OCI-M1 (cell line): ENCODE results near the gene PPFIBP1.

Experiments
- DNase-seq: peaks from one replicate; lab custom pipeline; 2025; lab: John Stamatoyannopoulos, UW

The PPFIBP1 gene

GRCh38 chr12:27667540-27667939, 143.5 kb downstream of the PPFIBP1 start:
- DNase-seq, result no peak

DNA sequence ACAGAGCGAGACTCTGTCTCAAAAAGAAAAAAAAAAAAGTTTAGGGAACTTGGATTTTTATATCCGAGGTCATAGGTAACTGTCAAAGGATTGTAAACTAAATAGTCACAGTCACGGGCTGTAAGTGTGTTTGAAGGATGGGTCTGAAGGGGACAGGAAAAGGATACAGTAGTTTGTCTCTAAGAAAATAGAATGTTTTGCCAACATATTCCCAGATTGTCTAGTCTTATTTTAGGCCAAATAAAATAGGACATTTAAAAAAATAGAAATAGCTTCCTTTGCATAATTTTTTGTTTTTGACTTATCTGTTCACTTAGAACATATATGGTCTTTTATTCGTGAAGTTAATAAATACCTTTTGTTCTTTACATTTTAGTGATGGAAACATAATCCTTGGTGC, 148.0 kb downstream of the PPFIBP1 start:
- DNase-seq, result no peak

- DNase-seq, result no peak
Observed at GRCh38 chr12:27672643-27673042, 148.6 kb downstream of the PPFIBP1 start.

DNA sequence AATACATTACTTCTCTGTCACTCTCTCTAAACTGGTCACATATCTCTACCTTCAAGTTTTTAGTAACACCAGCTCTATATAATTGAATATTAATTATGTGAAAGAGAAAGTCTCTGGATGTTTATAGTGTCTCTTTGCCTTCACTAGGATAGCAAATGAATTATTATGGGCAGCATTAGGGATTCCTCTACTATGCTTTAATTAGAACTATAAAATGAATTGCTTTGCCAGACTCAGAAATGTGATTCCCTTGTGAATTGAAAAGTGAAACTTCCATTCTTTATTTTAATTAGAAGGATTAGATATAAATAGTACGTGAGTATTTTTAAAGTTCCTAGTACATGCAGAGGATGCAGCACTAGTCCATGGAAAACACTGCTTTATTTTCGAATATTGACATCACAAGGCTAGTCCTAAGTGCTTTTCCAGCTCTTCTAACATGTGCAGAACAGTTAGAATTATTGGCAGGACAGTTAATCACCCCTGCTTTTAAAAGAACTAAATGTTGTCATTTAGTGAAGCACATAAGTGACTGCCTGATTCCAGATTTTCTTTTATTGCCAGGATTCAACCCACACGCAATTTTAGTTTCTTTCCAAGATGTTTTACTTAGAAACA, 149.2 kb downstream of the PPFIBP1 start:
- no peak for DNase-seq

- no peak for DNase-seq
Observed at GRCh38 chr12:27674989-27675388, 151.0 kb downstream of the PPFIBP1 start.

DNA sequence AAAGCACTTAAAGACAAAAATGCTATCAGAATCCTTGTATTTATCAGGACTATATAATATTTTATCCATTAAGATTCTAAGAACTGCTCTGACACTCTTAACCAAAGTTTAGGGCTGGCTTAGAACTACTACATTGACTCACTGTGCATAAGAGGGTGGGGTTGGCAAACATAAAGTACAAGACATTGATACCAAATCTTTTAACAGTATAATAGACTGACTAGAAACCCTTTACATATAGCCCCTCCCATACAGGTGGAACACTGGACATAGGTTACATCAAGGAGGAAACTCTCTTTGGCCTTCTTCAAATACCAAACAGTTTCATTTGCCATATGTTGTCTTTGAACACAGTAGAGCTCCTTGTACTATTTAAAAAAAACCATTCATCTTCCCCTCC, 156.6 kb downstream of the PPFIBP1 start:
- no peak for DNase-seq

- DNase-seq, result no peak
Observed at GRCh38 chr12:27682534-27682933, 158.5 kb downstream of the PPFIBP1 start.

DNA sequence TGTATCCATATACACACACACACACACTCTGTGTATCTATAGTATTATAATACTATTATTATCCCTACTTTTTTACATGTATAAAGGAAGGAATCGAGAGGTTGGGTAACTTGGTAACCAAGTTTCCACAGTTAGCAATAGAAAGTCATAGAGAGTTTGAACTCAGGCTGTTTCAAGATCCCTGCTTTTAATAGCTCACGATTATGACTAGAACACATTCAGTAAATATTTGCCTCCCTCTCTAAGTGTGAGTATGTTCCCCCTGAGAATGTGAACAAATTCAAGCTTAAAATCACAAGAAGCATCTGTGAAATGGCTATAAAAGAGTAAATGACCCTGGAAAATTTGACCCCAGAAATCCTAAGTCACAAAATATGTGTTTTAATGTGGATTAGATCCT, 161.3 kb downstream of the PPFIBP1 start:
- DNase-seq, result no peak

DNA sequence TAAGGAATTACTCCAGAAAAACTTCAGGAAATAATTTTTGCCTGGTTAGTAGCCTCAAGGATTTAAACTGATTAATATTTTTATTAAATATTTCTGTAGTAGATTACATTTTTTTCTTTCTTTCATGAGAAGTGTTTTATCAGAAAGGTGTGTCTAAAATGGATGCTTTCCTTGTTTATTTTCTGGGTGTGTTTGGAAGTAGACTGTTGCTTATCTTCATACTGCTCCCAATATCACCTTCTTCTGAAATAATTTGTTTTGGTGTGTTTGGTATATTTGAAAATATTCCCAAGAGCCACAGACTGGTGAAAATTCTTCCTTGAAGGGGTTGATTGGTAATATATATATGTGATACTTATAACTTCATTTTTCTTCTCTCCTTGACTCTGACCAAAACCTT, 162.1 kb downstream of the PPFIBP1 start:
- DNase-seq, result no peak

- no peak for DNase-seq
Observed at GRCh38 chr12:27688671-27689070, 164.7 kb downstream of the PPFIBP1 start.

DNA sequence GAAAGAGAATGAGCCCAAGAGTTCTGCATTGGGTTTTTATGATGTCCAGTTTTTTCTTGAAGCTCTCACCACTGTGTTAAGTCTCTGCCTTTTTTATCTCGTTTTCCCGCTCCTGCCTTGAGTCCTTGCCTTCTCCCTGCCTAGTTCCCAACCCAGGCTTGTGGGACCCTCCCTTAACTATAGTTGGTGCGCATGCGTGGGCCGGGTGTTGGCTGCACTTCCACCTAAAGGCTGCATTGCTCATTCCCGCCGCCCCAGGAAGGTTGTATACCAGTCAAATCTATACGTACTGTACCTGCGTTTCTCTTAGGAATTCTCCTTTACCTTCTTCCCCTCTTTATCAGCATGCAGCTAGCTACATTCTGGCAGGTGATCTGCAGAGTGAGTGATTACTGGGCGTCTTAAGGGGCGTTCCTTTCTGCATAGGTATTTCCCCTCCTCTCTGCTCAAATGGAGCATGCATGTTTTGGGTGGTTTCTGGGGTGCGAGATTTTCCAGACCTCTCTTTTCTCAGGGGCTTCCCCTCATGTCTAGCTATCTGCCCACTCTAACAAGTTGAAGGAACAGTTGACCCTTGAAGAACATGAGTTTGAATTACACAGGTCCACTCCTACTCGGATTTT, 165.7 kb downstream of the PPFIBP1 start:
- no peak for DNase-seq

GRCh38 chr12:27693403-27693802, 169.4 kb downstream of the PPFIBP1 start:
- DNase-seq, result no peak

DNA sequence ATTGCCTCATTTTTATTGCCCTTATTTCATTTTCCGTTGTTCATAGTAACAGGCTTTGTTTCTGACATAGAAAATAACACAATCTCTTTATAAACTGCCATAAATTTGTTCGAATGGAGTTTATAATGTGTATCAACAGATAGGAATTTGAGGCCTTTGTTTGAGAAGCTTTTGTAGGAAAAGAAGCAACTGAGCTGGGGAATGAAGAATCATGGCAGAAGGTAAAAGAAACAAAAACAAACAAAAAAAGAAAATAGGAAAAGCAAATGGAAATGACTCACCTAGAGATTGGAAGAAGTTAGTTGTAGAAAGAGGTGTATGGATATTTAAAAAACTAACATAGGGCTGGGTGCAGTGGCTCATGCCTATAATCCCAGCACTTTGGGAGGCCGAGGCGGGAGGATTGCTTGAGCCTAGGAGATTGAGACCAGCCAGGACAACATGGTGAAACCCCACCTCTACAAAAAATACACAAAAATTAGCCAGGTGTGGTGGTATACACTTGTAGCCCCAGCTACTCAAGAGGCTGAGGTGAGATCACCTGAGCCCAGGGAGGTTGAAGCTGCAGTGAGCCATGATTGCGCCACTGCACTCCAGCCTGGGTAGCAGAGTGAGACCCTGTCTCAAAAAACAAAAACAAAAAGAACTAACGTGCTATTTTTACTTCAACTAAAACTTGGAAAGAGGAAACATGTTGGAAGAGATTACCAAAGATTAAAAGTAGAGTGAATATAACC, 171.7 kb downstream of the PPFIBP1 start:
- DNase-seq, result no peak

DNA sequence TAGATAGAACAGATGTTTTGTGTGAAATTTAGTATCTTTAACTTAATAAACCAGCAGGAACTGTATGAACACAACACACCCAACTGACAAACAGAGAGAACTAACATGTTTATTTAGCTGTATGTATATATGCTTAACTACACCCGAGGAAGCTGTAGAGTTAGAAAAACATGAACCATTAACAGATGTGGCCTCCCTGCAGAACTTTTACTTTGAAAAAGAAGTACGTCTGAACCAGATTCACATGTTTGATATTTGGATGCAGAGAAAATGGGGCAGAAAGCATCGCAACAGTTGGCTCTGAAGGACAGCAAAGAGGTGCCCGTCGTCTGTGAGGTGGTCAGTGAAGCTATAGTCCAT, 172.3 kb downstream of the PPFIBP1 start, which contains the start of gene REP15:
Gene REP15 (plus strand): TSS at position 155 of the 360 bp plus-strand sequence. CDS start 116 bp downstream, at position 271.
- no peak for DNase-seq

GRCh38 chr12:27696864-27697564, 173.0 kb downstream of the PPFIBP1 start:
- DNase-seq, result no peak

DNA sequence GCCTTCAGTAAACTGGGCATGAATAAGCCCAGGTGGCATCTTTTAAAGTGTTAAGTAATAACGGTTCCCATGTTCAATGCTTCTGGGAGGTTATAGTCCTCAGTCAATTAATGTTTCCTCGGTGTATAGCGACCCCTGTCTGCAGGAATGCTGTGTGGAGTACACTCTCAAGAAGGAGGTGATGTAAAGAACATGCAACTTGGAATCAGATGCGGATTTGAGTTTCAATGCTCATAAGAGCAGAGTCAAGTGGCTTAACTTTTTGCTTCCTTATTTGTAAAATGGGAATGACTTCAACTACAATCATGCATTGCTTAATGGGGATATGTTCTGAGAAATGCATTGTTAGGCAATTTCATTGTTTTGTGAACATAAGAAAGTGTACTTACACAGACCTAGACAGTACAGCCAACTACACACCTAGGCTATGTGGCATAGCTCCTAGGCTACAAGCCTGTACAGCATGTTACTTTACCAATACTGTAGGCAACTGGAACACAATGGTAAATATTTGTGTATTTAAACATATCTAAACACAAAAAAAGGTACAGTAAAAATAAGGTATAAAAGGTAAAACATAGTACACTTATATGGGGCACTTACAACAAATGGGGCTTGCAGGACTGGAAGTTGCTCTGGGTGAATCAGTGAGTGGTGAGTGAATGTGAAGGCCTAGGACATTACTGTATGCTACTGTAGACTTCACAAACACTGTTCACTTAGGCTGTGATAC, 179.9 kb downstream of the PPFIBP1 start:
- peak; percentile 98 for DNase-seq

- DNase-seq, result no peak
Observed at GRCh38 chr12:27705263-27705662, 181.3 kb downstream of the PPFIBP1 start.

DNA sequence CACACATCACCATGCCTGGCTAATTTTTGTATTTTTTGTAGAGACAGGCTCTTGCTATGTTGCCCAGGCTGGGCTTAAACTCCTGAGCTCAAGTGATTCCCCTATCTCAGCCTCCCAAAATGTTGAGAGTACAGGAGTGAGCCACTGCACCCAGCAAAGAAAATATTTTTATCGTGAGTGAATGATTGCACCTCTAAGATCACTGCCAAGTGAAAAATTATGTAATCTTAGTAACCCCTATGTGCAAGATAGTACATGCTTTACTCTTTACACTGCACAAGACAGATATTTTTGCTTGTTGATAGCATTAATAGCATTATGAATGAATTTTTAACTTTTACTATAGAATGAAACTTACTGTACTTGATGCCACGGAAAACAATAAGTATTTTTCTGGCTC, 183.2 kb downstream of the PPFIBP1 start:
- DNase-seq, result no peak

DNA sequence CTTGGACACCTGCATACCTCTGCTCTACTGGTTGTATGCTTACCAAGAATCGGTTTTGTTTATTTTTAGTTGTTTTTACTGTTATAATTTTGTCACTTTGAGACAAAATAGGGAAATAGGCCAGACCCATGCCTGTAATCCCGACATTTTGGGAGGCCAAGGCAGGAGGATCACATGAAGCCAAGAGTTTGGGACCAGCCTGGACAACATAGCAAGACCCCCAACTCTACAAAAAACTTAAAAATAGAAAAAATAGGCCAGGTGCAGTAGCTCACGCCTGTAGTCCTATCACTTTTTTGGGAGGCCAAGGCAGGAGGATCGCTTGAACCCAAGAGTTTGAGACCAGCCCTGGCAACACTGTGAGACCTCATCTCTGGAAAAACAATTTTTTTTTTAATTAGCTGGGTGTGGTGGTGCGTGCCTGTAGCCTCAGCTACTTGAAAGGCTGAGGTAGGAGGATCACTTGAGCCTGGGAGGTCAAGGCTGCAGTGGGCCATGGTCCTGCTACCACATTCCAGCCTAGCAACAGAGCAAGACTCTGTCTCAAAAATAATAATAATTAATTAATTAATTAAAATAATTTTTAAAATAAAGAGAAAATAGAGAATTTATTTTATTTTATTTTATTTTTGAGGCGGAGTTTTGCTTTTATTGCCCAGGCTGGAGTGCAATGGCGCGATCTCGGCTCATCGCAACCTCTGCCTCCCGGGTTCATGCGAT, 185.4 kb downstream of the PPFIBP1 start:
- DNase-seq, result no peak

DNA sequence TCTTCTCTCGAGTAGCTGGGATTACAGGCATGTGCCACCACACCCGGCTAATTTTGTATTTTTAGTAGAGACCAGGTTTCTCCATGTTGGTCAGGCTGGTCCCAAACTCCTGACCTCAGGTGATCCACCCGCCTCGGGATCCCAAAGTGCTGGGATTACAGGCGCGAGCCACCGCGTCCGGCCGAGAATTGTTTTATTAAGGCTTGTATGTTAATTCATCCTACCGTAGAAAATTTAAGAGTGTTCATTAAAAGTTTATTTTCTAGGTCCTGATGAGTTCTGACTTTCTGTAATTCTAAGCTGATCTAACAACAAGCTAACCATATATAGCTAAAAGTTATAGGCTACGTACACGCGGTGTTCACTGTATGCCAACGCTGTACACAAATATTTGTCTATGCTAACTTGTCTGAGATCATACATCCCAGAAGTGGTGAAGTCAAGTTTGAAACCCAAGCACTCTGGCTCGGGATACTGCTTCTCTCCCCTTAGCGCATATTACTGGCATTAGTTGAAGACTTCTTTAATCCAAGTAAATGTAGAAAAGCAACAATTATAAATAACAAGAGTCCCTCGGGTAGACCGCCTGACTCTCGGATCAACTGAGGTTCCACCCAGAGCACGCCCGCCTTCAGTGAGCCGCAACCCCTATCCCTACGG, 186.1 kb downstream of the PPFIBP1 start:
- no peak for DNase-seq
